HG02840 (cell line): Measurements from ENCODE around the gene GPR176.

ENCODE experiments used
- ATAC-seq: cut with Tn5 transposase; IDR thresholded peaks from one replicate; pipeline ENCODE4 v1.9.1; 2021; ENCODE audit warnings: mild to moderate bottlenecking, moderate library complexity, moderate number of reproducible peaks; ENCODE audit not compliant: unreplicated experiment, low FRiP score

Gene GPR176

GRCh38 chr15:39752246-39752645, 167.8 kb downstream of the GPR176 start:
- ATAC-seq = no peak
